SK-N-SH (cell line): Measurements from ENCODE around the gene TTC22.

Source experiments
- EP300 ChIP-seq, 2 experiments: IDR thresholded peaks; 2 replicates each; pipeline versions ENCODE4 v1.4.0 to v1.6.1; 2012; ENCODE audit warnings: borderline replicate concordance in 1 of 2, low read depth in 1 of 2, low read length in 1 of 2
- FOSL2 ChIP-seq: IDR thresholded peaks from 2 replicates; pipeline ENCODE4 v1.4.0; 2012; ENCODE audit warnings: low read depth, mild to moderate bottlenecking, moderate library complexity, borderline replicate concordance
- GABPA ChIP-seq: IDR thresholded peaks from 2 replicates; pipeline ENCODE4 v1.4.0; 2012; ENCODE audit warnings: low read depth, mild to moderate bottlenecking
- MAX ChIP-seq: IDR thresholded peaks from 2 replicates; pipeline ENCODE4 v1.4.0; 2012; ENCODE audit warnings: low read depth
- POLR2AphosphoS5 ChIP-seq: IDR thresholded peaks from 2 replicates; pipeline ENCODE4 v1.6.1; 2012; ENCODE audit warnings: low read depth, low read length
- RCOR1 ChIP-seq: fragments of 150-350 bp; IDR thresholded peaks from 2 replicates; pipeline ENCODE4 v1.6.1; 2017; ENCODE audit warnings: antibody characterized with exemption, low read length
- RFX5 ChIP-seq: IDR thresholded peaks from 2 replicates; pipeline ENCODE4 v1.6.1; 2012; ENCODE audit warnings: mild to moderate bottlenecking, improper control_type of control experiment, low read length
- TAF1 ChIP-seq: IDR thresholded peaks from 2 replicates; pipeline ENCODE4 v1.6.1; 2012; ENCODE audit warnings: low read depth, mild to moderate bottlenecking, low read length, moderate library complexity, borderline replicate concordance
- TCF12 ChIP-seq: IDR thresholded peaks from 2 replicates; pipeline ENCODE4 v1.4.0; 2012
- TEAD4 ChIP-seq: IDR thresholded peaks from 2 replicates; pipeline ENCODE4 v1.4.0; 2012; ENCODE audit warnings: mild to moderate bottlenecking, borderline replicate concordance; ENCODE audit not compliant: insufficient read depth
- TF ChIP-seq, protein P1 (sequence below): fragments of 200-600 bp; sonication (generic); IDR thresholded peaks from 2 replicates; pipeline ENCODE4 v1.6.1; 2017; ENCODE audit warnings: antibody characterized with exemption, mild to moderate bottlenecking, moderate library complexity
- TF ChIP-seq, protein P2 (sequence below): IDR thresholded peaks from 2 replicates; pipeline ENCODE4 v1.6.1; 2012; ENCODE audit warnings: mild to moderate bottlenecking, low read depth, low read length, moderate library complexity

DNA sequence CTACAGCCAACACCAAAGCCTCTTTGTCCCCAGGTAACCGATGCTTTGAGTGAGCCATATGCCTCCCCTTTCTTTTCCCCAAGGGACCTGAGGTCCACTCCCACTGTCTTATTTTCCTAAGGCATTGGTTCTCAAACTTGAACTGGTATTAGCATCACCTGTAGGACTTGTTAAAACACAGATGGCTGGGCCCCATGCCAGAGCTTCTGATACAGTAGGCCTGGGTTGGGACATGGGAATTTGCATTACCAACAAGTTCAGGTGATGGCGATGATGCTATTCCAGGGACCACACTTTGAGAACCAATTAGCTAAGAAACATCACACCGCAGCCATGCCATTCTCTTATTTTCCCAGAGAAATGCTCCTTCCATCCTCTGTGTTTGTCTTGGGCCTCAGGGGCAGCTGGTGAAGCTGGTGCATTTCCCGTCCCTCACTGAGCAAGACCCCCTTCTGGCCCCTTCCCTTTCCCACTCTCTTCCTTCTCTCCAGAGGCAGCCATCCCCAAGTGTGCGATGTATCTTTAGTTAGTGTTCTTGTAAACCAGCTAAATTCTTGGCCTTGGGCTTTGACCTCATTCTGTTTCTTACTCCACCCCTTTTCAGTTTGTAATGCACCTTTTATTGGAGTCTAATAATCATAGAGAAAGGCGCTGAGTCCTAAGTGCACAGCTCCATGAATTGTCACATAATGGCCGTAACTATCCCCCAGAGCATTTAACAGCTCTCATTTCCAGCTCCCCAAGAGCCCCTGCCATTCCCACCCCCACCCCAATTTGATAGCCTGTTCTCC is 14.2 kb upstream of the TTC22 start:
- TF ChIP-seq, protein P1, sequence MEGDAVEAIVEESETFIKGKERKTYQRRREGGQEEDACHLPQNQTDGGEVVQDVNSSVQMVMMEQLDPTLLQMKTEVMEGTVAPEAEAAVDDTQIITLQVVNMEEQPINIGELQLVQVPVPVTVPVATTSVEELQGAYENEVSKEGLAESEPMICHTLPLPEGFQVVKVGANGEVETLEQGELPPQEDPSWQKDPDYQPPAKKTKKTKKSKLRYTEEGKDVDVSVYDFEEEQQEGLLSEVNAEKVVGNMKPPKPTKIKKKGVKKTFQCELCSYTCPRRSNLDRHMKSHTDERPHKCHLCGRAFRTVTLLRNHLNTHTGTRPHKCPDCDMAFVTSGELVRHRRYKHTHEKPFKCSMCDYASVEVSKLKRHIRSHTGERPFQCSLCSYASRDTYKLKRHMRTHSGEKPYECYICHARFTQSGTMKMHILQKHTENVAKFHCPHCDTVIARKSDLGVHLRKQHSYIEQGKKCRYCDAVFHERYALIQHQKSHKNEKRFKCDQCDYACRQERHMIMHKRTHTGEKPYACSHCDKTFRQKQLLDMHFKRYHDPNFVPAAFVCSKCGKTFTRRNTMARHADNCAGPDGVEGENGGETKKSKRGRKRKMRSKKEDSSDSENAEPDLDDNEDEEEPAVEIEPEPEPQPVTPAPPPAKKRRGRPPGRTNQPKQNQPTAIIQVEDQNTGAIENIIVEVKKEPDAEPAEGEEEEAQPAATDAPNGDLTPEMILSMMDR, result no peak
- TF ChIP-seq, protein P2, sequence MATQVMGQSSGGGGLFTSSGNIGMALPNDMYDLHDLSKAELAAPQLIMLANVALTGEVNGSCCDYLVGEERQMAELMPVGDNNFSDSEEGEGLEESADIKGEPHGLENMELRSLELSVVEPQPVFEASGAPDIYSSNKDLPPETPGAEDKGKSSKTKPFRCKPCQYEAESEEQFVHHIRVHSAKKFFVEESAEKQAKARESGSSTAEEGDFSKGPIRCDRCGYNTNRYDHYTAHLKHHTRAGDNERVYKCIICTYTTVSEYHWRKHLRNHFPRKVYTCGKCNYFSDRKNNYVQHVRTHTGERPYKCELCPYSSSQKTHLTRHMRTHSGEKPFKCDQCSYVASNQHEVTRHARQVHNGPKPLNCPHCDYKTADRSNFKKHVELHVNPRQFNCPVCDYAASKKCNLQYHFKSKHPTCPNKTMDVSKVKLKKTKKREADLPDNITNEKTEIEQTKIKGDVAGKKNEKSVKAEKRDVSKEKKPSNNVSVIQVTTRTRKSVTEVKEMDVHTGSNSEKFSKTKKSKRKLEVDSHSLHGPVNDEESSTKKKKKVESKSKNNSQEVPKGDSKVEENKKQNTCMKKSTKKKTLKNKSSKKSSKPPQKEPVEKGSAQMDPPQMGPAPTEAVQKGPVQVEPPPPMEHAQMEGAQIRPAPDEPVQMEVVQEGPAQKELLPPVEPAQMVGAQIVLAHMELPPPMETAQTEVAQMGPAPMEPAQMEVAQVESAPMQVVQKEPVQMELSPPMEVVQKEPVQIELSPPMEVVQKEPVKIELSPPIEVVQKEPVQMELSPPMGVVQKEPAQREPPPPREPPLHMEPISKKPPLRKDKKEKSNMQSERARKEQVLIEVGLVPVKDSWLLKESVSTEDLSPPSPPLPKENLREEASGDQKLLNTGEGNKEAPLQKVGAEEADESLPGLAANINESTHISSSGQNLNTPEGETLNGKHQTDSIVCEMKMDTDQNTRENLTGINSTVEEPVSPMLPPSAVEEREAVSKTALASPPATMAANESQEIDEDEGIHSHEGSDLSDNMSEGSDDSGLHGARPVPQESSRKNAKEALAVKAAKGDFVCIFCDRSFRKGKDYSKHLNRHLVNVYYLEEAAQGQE, result no peak
- no peak for TF ChIP-seq MAX
- no peak for TF ChIP-seq GABPA
- no peak for TF ChIP-seq EP300 (IDR thresholded peaks at IDR 0.05; ENCODE audit: borderline replicate concordance in 1 of 2, low read depth in 1 of 2, low read length in 1 of 2)
- no peak for TF ChIP-seq TAF1
- TF ChIP-seq POLR2AphosphoS5, result no peak
- TF ChIP-seq FOSL2, result no peak
- TF ChIP-seq RFX5, result no peak
- no peak for TF ChIP-seq RCOR1
- TF ChIP-seq TCF12, result no peak
- no peak for TF ChIP-seq TEAD4
